Activated CD4-positive, alpha-beta T cell treated with anti-CD3 and anti-CD28 coated beads, Interleukin-2, amount 10 ng/mL, durations not matched to agents 7 days and 5 days (primary cell): ENCODE measurements around the gene PAF1. TPM values are rescaled to one million over a fixed set of nuclear protein-coding genes. Genes with fewer than 3 reads are reported as not detected.

Source experiments
- CTCF ChIA-PET: fragments of 350-600 bp; sonication (Branson Sonifier 250); formaldehyde crosslinking; loops from one replicate; lab custom pipeline; 2021; ENCODE audit warnings: antibody characterized with exemption; lab: Charles Lee
- POLR2A ChIA-PET: fragments of 350-600 bp; sonication (Branson Sonifier 250); formaldehyde crosslinking; loops from one replicate; lab custom pipeline; 2021; ENCODE audit warnings: antibody characterized with exemption; lab: Charles Lee
- DNase-seq: peaks from one replicate; pipeline ENCODE4 v3.0.0-alpha.2; 2020
- H3K27ac Mint-ChIP-seq: one replicate; pipeline ENCODE4 v1.8.0; 2021; ENCODE audit warnings: mild to moderate bottlenecking, moderate library complexity, mixed read lengths
- H3K27me3 Mint-ChIP-seq: one replicate; pipeline ENCODE4 v1.8.0; 2021; ENCODE audit warnings: mixed read lengths
- H3K36me3 Mint-ChIP-seq: one replicate; pipeline ENCODE4 v1.8.0; 2021; ENCODE audit warnings: low read depth, mixed read lengths
- H3K4me1 Mint-ChIP-seq: one replicate; pipeline ENCODE4 v1.8.0; 2021; ENCODE audit warnings: mixed read lengths
- H3K4me3 Mint-ChIP-seq: one replicate; pipeline ENCODE4 v1.8.0; 2021; ENCODE audit warnings: mild to moderate bottlenecking, moderate library complexity, mixed read lengths
- H3K9me3 Mint-ChIP-seq: one replicate; pipeline ENCODE4 v1.8.0; 2021; ENCODE audit warnings: mixed read lengths
- total RNA-seq, 2 experiments: library from RNA; stranded (reverse); gene quantifications; one replicate each; pipeline ENCODE4 v1.2.3, GENCODE V29; 2021

The PAF1 gene
- total RNA-seq, 2 experiments from 2014 or later = 43.8 to 44.5 TPM

- peaks cover 1% of the 10 kb centered on the region for H3K27me3 Mint-ChIP-seq
- DNase-seq = peak; percentile 87
- POLR2A ChIA-PET = no interaction called here
- CTCF ChIA-PET = interaction anchor here (4.1 kb wide), 1 partner anchor 12 kb away, joined by 46 read pairs; no protein-coding TSS in a partner anchor
- peak overlapping the region; percentile 97 for H3K27ac Mint-ChIP-seq
- peaks cover 43% of the 10 kb centered on the region for H3K36me3 Mint-ChIP-seq
- H3K4me3 Mint-ChIP-seq = peak overlapping the region; percentile 88
- H3K9me3 Mint-ChIP-seq = no peaks in the 10 kb centered on the region
- H3K4me1 Mint-ChIP-seq = peaks cover 48% of the 10 kb centered on the region
Measured at GRCh38 chr19:39409208-39410016, 18.5 kb upstream of the PAF1 start.

DNA sequence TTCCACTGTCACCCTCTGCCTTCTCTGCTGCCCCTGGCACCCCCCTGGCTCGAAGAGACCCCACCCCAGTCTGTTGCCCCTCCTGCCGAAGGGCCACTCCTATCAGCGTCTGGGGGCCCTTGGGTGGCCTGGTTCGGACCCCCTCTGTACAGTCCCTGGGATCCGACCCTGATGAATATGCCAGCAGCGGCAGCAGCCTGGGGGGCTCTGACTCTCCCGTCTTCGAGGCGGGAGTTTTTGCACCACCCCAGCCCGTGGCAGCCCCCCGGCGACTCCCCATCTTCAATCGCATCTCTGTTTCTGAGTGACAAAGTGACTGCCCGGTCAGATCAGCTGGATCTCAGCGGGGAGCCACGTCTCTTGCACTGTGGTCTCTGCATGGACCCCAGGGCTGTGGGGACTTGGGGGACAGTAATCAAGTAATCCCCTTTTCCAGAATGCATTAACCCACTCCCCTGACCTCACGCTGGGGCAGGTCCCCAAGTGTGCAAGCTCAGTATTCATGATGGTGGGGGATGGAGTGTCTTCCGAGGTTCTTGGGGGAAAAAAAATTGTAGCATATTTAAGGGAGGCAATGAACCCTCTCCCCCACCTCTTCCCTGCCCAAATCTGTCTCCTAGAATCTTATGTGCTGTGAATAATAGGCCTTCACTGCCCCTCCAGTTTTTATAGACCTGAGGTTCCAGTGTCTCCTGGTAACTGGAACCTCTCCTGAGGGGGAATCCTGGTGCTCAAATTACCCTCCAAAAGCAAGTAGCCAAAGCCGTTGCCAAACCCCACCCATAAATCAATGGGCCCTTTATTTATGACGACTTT, 17.7 kb upstream of the PAF1 start:
- POLR2A ChIA-PET = interaction anchor here (2.8 kb wide), 1 partner anchor 11 kb away, joined by 10 read pairs; no protein-coding TSS in a partner anchor
- Mint-ChIP-seq H3K27me3 (peaks cover 1% of the 10 kb centered on the region), H3K4me3 (peak overlapping the region; percentile 87), H3K27ac (peak overlapping the region; percentile 97), H3K36me3 (peaks cover 37% of the 10 kb centered on the region), H3K9me3 (no peaks in the 10 kb centered on the region), H3K4me1 (peaks cover 48% of the 10 kb centered on the region)
- CTCF ChIA-PET = interaction anchor here (0.7 to 4.1 kb wide), 6 partner anchors 11 to 1189 kb away, joined by 3 to 46 read pairs (median 4); partner anchors contain the start of genes MED29, PAF1 and SAMD4B
- peak; percentile 33 for DNase-seq

GRCh38 chr19:39407660-39408391, 16.9 kb upstream of the PAF1 start:
- H3K4me1 Mint-ChIP-seq = peaks cover 48% of the 10 kb centered on the region

GRCh38 chr19:39407410-39407659, 16.4 kb upstream of the PAF1 start:
- ChIA-PET POLR2A (interaction anchor here (2.8 kb wide), 1 partner anchor 9 kb away, joined by 10 read pairs; no protein-coding TSS in a partner anchor), CTCF (interaction anchor here (1.1 to 4.1 kb wide), 5 partner anchors 10 to 65 kb away, joined by 3 to 46 read pairs (median 5); partner anchors contain the start of genes MED29, PAF1 and SAMD4B)
- H3K27ac Mint-ChIP-seq = peak overlapping the region; percentile 97
- peaks cover 1% of the 10 kb centered on the region for H3K27me3 Mint-ChIP-seq
- H3K9me3 Mint-ChIP-seq = no peaks in the 10 kb centered on the region
- H3K4me3 Mint-ChIP-seq = peak overlapping the region; percentile 87
- peaks cover 37% of the 10 kb centered on the region for H3K36me3 Mint-ChIP-seq
- no peak for DNase-seq
- peaks cover 53% of the 10 kb centered on the region for H3K4me1 Mint-ChIP-seq

More at GRCh38 chr19:39407660-39408391, 16.9 kb upstream of the PAF1 start:
- Mint-ChIP-seq H3K4me3 (peak overlapping the region; percentile 87), H3K36me3 (peaks cover 37% of the 10 kb centered on the region), H3K9me3 (no peaks in the 10 kb centered on the region), H3K27ac (peak overlapping the region; percentile 97), H3K27me3 (peaks cover 1% of the 10 kb centered on the region)
- CTCF ChIA-PET = interaction anchor here (0.7 to 4.1 kb wide), 6 partner anchors 10 to 1190 kb away, joined by 3 to 46 read pairs (median 4); partner anchors contain the start of genes MED29, PAF1 and SAMD4B
- DNase-seq = peak; percentile 89
- POLR2A ChIA-PET = interaction anchor here (2.8 kb wide), 1 partner anchor 10 kb away, joined by 10 read pairs; no protein-coding TSS in a partner anchor

GRCh38 chr19:39406656-39407409, 15.9 kb upstream of the PAF1 start, which contains the start of gene ZFP36:
TSS of gene ZFP36 (plus strand) at chr19:39406847. CDS start at chr19:39406905, 58 bp downstream.
- POLR2A ChIA-PET = interaction anchor here (1.1 to 2.8 kb wide), 2 partner anchors 9 to 71 kb away, joined by 3 to 10 read pairs; no protein-coding TSS in a partner anchor
- Mint-ChIP-seq H3K4me3 (peak within 1 kb of the TSS; percentile 87), H3K36me3 (peaks cover 37% of the 10 kb centered on the region), H3K4me1 (peaks cover 54% of the 10 kb centered on the region), H3K9me3 (no peaks in the 10 kb centered on the region), H3K27me3 (no peaks in the 10 kb centered on the region), H3K27ac (peak within 1 kb of the TSS; percentile 97)
- peak; percentile 89 for DNase-seq
- CTCF ChIA-PET = interaction anchor here (1.8 to 4.1 kb wide), 3 partner anchors 9 to 65 kb away, joined by 5 to 46 read pairs (median 8); partner anchors contain the start of genes MED29, PAF1 and SAMD4B

DNA sequence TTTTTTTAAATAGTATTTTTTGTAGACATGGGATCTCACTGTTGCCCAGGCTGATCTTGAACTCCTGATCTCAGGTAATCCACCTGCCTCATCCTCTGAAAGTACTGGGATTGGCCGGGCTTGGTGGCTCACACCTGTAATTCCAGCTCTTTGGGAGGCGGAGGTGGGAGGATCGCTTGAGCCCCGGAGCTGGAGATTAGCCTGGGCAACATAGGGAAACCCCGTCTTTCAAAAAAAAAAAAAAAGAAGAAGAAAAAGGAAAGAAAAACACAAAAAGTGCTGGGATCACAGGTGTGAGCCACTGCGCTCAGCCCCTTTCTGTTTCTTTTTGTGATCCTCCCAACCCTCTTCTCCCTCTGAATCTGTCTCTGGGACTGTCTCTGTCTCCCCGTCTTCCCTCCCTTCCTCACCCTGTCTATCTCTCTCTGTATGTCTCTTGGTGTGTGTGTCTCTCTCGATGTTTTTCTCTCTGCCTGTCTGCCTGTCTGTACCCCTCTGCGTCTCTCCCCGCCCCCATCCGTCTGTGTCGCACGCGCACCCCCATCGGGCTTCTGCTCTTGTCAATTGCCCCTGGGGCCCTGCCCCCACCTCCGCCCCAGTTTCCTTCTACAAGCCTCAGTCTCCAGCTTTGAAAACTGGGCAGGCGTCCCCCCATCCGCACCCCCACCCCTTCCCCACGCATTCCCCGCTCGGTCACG, 15.2 kb upstream of the PAF1 start:
- Mint-ChIP-seq H3K27ac (peak overlapping the region; percentile 94), H3K4me1 (peaks cover 54% of the 10 kb centered on the region), H3K4me3 (peak overlapping the region; percentile 87), H3K9me3 (no peaks in the 10 kb centered on the region), H3K27me3 (no peaks in the 10 kb centered on the region), H3K36me3 (peaks cover 31% of the 10 kb centered on the region)
- ChIA-PET CTCF (interaction anchor here (1.8 to 4.1 kb wide), 3 partner anchors 9 to 64 kb away, joined by 5 to 46 read pairs (median 8); partner anchors contain the start of genes MED29, PAF1 and SAMD4B), POLR2A (interaction anchor here (1.1 to 2.8 kb wide), 2 partner anchors 8 to 72 kb away, joined by 3 to 10 read pairs; no protein-coding TSS in a partner anchor)
- DNase-seq = peak; percentile 89

GRCh38 chr19:39405261-39405957, 14.5 kb upstream of the PAF1 start:
- ChIA-PET POLR2A (interaction anchor here (0.7 kb wide), 1 partner anchor 73 kb away, joined by 3 read pairs; no protein-coding TSS in a partner anchor), CTCF (interaction anchor here (0.6 to 2.1 kb wide), 2 partner anchors 9 to 14 kb away, joined by 5 to 11 read pairs; partner anchors contain the start of genes MED29 and PAF1)
- Mint-ChIP-seq H3K27me3 (no peaks in the 10 kb centered on the region), H3K9me3 (no peaks in the 10 kb centered on the region), H3K36me3 (peaks cover 27% of the 10 kb centered on the region), H3K4me3 (peak overlapping the region; percentile 87), H3K27ac (peak overlapping the region; percentile 94), H3K4me1 (peaks cover 53% of the 10 kb centered on the region)
- DNase-seq = no peak

DNA sequence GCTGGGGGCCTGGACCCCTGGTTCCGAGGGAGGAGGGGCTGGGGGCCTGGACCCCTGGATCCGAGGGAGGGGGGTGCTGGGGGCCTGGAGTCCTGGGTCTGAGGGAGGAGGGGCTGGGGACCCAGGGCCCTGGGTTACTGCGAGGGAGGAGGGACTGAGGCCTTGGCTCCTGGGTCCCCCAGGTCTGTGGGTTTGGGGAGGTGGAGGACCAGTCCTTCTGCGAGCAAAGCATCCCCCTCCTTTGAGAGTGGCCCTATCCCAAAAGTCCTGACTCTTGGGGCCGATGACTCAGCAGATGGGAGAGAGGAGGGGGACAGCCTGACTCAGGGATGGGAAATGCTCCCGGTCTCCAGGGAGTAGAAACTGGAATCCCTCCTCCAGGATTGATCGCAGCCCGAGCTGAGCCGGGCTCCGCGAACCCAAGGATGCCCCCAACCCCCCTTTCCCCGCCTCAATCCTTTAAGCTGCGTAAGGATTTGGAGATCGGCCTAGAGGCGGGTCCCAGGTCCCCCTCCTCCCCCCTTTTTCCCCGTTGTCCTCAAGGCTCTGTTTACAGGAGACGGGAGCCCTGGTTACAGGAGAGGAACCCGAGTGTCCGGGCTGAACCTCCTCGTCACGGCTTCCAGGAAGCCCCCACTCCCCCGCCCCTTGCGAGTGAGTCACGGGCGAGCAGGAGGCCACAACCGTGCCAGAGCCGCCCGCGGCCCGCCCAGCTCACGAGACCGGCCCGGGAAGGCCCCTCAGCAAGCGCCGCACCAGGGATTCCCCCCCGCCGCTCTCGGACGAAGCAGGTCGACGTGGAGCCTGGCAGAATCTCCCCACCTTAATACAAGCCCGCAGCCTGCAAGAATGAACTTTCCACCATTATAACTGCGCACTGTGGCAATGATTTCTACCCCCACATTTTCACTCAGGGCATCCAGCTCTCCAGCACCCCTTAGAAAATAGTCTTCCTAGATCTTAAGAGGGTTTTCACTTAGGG, 12.7 kb upstream of the PAF1 start:
- H3K4me3 Mint-ChIP-seq = peak overlapping the region; percentile 76
- peak overlapping the region; percentile 96 for H3K27ac Mint-ChIP-seq
- H3K27me3 Mint-ChIP-seq = no peaks in the 10 kb centered on the region
- peaks cover 31% of the 10 kb centered on the region for H3K36me3 Mint-ChIP-seq
- ChIA-PET POLR2A (interaction anchor here (0.7 kb wide), 1 partner anchor 552 kb away, joined by 3 read pairs; no protein-coding TSS in a partner anchor), CTCF (interaction anchor here (1.9 to 4.4 kb wide), 3 partner anchors 8 to 68 kb away, joined by 4 to 47 read pairs (median 11); partner anchors contain the start of genes GMFG, MED29, PAF1 and PLEKHG2)
- no peaks in the 10 kb centered on the region for H3K9me3 Mint-ChIP-seq
- DNase-seq = peak; percentile 91
- peaks cover 67% of the 10 kb centered on the region for H3K4me1 Mint-ChIP-seq
